GM18517 (cell line): ENCODE measurements around the gene NXNL1.

Source experiments
- ATAC-seq: cut with Tn5 transposase; IDR thresholded peaks from one replicate; pipeline ENCODE4 v1.9.1; 2021; ENCODE audit warnings: mild to moderate bottlenecking, moderate library complexity; ENCODE audit not compliant: unreplicated experiment

NXNL1 gene

GRCh38 chr19:17458970-17459369, 1.8 kb downstream of the NXNL1 start:
- ATAC-seq = no peak

GRCh38 chr19:17457616-17458015, 3.1 kb downstream of the NXNL1 start:
- ATAC-seq = no peak

- no peak for ATAC-seq
These were observed 4.6 kb downstream of the NXNL1 start for GRCh38 chr19:17456127-17456526.

- ATAC-seq = no peak
These were observed 5.2 kb downstream of the NXNL1 start for GRCh38 chr19:17455308-17456123.

- no peak for ATAC-seq
These were observed 6.1 kb downstream of the NXNL1 start for GRCh38 chr19:17454576-17455071.

- no peak for ATAC-seq
These were observed 8.9 kb downstream of the NXNL1 start for GRCh38 chr19:17451820-17452219.

GRCh38 chr19:17450264-17451075, 10.3 kb downstream of the NXNL1 start:
- no peak for ATAC-seq

- no peak for ATAC-seq
These were observed 12.4 kb downstream of the NXNL1 start, which contains the start of gene TMEM221 for GRCh38 chr19:17448131-17448967. Gene TMEM221 (minus strand): TSS chr19:17448668. CDS start chr19:17448462, 206 bp downstream.

- ATAC-seq = no peak
These were observed 13.0 kb downstream of the NXNL1 start for GRCh38 chr19:17447704-17448130.

GRCh38 chr19:17445526-17446165, 15.1 kb downstream of the NXNL1 start:
- ATAC-seq = no peak

- ATAC-seq = no peak
These were observed 19.3 kb downstream of the NXNL1 start for GRCh38 chr19:17441241-17442021.

- no peak for ATAC-seq
These were observed 23.9 kb downstream of the NXNL1 start for GRCh38 chr19:17436874-17437267.

GRCh38 chr19:17436094-17436873, 24.4 kb downstream of the NXNL1 start:
- no peak for ATAC-seq

- ATAC-seq = no peak
These were observed 25.5 kb downstream of the NXNL1 start for GRCh38 chr19:17435218-17435617.

- ATAC-seq = no peak
These were observed 29.3 kb downstream of the NXNL1 start for GRCh38 chr19:17431417-17431816.

- ATAC-seq = no peak
These were observed 31.0 kb downstream of the NXNL1 start for GRCh38 chr19:17429641-17430113.

GRCh38 chr19:17424743-17425365, 35.9 kb downstream of the NXNL1 start:
- ATAC-seq = no peak
